Endothelial cell of umbilical vein (primary cell): ENCODE measurements around the gene SPAG5. TPM values are rescaled to one million over a fixed set of nuclear protein-coding genes. Genes with fewer than 3 reads are reported as not detected.

ENCODE experiments used
- BruUV-seq: library from RNA; stranded (reverse); fragments of 400-500 nt; replicated peaks from 2 replicates; lab custom pipeline; 2021; lab: Mats Ljungman, UMichigan
- CTCF ChIA-PET: fragments of 300-600, 350-600 bp; sonication (Branson Sonifier 250); formaldehyde crosslinking; loops from one replicate; lab custom pipeline; 2021; ENCODE audit warnings: antibody characterized with exemption, inconsistent platforms; lab: Charles Lee
- POLR2A ChIA-PET: fragments of 300-600, 350-600 bp; sonication (Branson Sonifier 250); formaldehyde crosslinking; loops from one replicate; lab custom pipeline; 2021; ENCODE audit warnings: antibody characterized with exemption, inconsistent platforms; lab: Charles Lee
- DNase-seq: peaks from one replicate; pipeline ENCODE4 v3.0.0-alpha.2; 2011; ENCODE audit warnings: low read depth, low spot score
- FAIRE-seq: peaks from 2 replicates; lab custom pipeline; 2011; peaks lifted over from hg19 to GRCh38; lab: Jason Lieb, UNC
- H2AFZ ChIP-seq: 2 replicates; pipeline ENCODE4 v1.6.0; 2012; ENCODE audit warnings: low read depth, low read length, control low read depth, inconsistent platforms
- H3K27ac ChIP-seq: 2 replicates; pipeline ENCODE4 v1.5.1; 2011; ENCODE audit warnings: low read depth, mild to moderate bottlenecking, control low read depth, low read length, moderate library complexity; ENCODE audit not compliant: insufficient read depth
- H3K27me3 ChIP-seq, 2 experiments: 2 replicates each; pipeline versions ENCODE4 v1.6.0 to v1.6.1; 2011; ENCODE audit warnings: low read length in 2 of 2, mixed read lengths in 1 of 2; ENCODE audit not compliant: control insufficient read depth in 2 of 2, insufficient read depth in 2 of 2
- H3K36me3 ChIP-seq, 2 experiments: 2 replicates in 1 of 2; 3 replicates in 1 of 2; pipeline ENCODE4 v1.5.1; 2011; ENCODE audit warnings: low read length in 2 of 2, mild to moderate bottlenecking in 1 of 2, moderate library complexity in 1 of 2; ENCODE audit not compliant: control insufficient read depth in 2 of 2, insufficient read depth in 2 of 2; ENCODE audit errors: extremely low read depth in 1 of 2
- H3K4me1 ChIP-seq: 3 replicates; pipeline ENCODE4 v1.5.1; 2011; ENCODE audit warnings: mild to moderate bottlenecking, low read length; ENCODE audit not compliant: control insufficient read depth, insufficient read depth; ENCODE audit errors: extremely low read depth
- H3K4me2 ChIP-seq: 2 replicates; pipeline ENCODE4 v1.6.1; 2011; ENCODE audit warnings: low read length, control low read depth, mixed read lengths; ENCODE audit not compliant: insufficient read depth
- H3K4me3 ChIP-seq, 3 experiments: fragments of 200-600 bp in 1 of 3; sonication (generic), shearing (Covaris generic) in 1 of 3; replicated peaks in 1 of 3; 2 replicates each; pipeline ENCODE4 v1.5.1; 2011 to 2016; ENCODE audit warnings: control low read depth in 3 of 3, low read length in 3 of 3, mild to moderate bottlenecking in 2 of 3, inconsistent platforms in 1 of 3, low read depth in 1 of 3, moderate library complexity in 1 of 3; ENCODE audit not compliant: insufficient read depth in 1 of 3
- H3K79me2 ChIP-seq: 2 replicates; pipeline ENCODE4 v1.6.0; 2012; ENCODE audit warnings: low read length, inconsistent platforms; ENCODE audit not compliant: control insufficient read depth, insufficient read depth
- H3K9ac ChIP-seq: replicated peaks from 2 replicates; pipeline ENCODE3; 2011; ENCODE audit warnings: low read length, control low read depth; ENCODE audit not compliant: insufficient read depth; ENCODE audit errors: extremely low read depth
- H3K9me1 ChIP-seq: replicated peaks from 3 replicates; pipeline ENCODE4 v1.6.0; 2011; ENCODE audit warnings: mild to moderate bottlenecking, low read length; ENCODE audit not compliant: control insufficient read depth, insufficient read depth; ENCODE audit errors: extremely low read depth
- H3K9me3 ChIP-seq: replicated peaks from 2 replicates; pipeline ENCODE4 v1.5.1; 2012; ENCODE audit warnings: low read length, inconsistent platforms; ENCODE audit not compliant: control insufficient read depth, insufficient read depth
- H4K20me1 ChIP-seq: replicated peaks from 2 replicates; pipeline ENCODE3; 2011; ENCODE audit warnings: mild to moderate bottlenecking, low read length; ENCODE audit not compliant: control insufficient read depth, insufficient read depth; ENCODE audit errors: extremely low read depth
- EZH2 ChIP-seq: IDR thresholded peaks from 2 replicates; pipeline ENCODE4 v1.6.1; 2012; ENCODE audit warnings: borderline replicate concordance, low read depth, mild to moderate bottlenecking, moderate library complexity, low read length, inconsistent platforms; ENCODE audit not compliant: severe bottlenecking
- FOS ChIP-seq: IDR thresholded peaks from 2 replicates; pipeline ENCODE4 v1.6.1; 2011; ENCODE audit warnings: mild to moderate bottlenecking, low read length, moderate library complexity, borderline replicate concordance; ENCODE audit not compliant: insufficient read depth
- GATA2 ChIP-seq: IDR thresholded peaks from 2 replicates; pipeline ENCODE4 v1.7.0; 2011; ENCODE audit warnings: low read depth, mild to moderate bottlenecking, moderate library complexity, mixed read lengths, low read length; ENCODE audit not compliant: insufficient read length, insufficient read depth
- JUN ChIP-seq: IDR thresholded peaks from 2 replicates; pipeline ENCODE4 v1.6.1; 2011; ENCODE audit warnings: borderline replicate concordance, low read depth; ENCODE audit not compliant: insufficient read length, insufficient read depth
- MYC ChIP-seq: IDR thresholded peaks from one replicate; pipeline ENCODE4 v1.6.1; 2011; ENCODE audit warnings: mild to moderate bottlenecking, low read depth, low read length
- POLR2A ChIP-seq: IDR thresholded peaks from 2 replicates; pipeline ENCODE4 v1.6.1; 2012; ENCODE audit warnings: low read depth, mild to moderate bottlenecking, control low read depth, low read length
- POLR2AphosphoS5 ChIP-seq: IDR thresholded peaks from 2 replicates; pipeline ENCODE4 v1.6.1; 2012; ENCODE audit warnings: low read depth, mild to moderate bottlenecking, control low read depth, low read length, moderate library complexity; ENCODE audit not compliant: insufficient read depth
- dilution Hi-C: fragments of 300-500 bp; cut with MboI; formaldehyde crosslinking; loops from one replicate; pipeline ENCODE4 v1.15.0; 2019; ENCODE audit warnings: low sequenced_read_pairs; ENCODE audit not compliant: extremely low pct_ligation_motif_present
- intact Hi-C: fragments of 100-400 bp; cut with micrococcal nuclease; formaldehyde crosslinking; loops from one replicate; pipeline ENCODE4 v1.10.0; 2022
- polyA plus RNA-seq, 4 experiments: library from polyadenylated mRNA; depleted of rRNA in 3 of 4; stranded (reverse) in 3 of 4; unstranded in 1 of 4; fragments of >200 nt; gene quantifications; 2 replicates each; pipeline versions ENCODE4 v1.2.1 to v1.2.3, GENCODE V29; 2011 to 2012; ENCODE audit warnings: missing spikeins in 1 of 4
- total RNA-seq: library from RNA; stranded (reverse); gene quantifications from 2 replicates; pipeline ENCODE4 v1.2.3, GENCODE V29; 2021
- TF ChIP-seq, protein P1 (sequence below): IDR thresholded peaks from 2 replicates; pipeline ENCODE4 v1.6.1; 2011; ENCODE audit not compliant: insufficient read depth, insufficient read length
- TF ChIP-seq, protein P2 (sequence below), 2 donors: IDR thresholded peaks; 1 replicate in 1 of 2; 2 replicates in 1 of 2; pipeline ENCODE4 v1.5.1; 2011; ENCODE audit warnings: low read length in 2 of 2, mild to moderate bottlenecking in 2 of 2, moderate library complexity in 2 of 2, control low read depth in 1 of 2, inconsistent platforms in 1 of 2, low read depth in 1 of 2; ENCODE audit not compliant: insufficient read depth in 1 of 2; ENCODE audit errors: extremely low read depth in 1 of 2

SPAG5 gene
- total and polyA plus RNA-seq, 2 donors (not counting 3 experiments of a cell fraction or from before 2014, with no cell fraction given), result 31.7 to 85.4 TPM

DNA sequence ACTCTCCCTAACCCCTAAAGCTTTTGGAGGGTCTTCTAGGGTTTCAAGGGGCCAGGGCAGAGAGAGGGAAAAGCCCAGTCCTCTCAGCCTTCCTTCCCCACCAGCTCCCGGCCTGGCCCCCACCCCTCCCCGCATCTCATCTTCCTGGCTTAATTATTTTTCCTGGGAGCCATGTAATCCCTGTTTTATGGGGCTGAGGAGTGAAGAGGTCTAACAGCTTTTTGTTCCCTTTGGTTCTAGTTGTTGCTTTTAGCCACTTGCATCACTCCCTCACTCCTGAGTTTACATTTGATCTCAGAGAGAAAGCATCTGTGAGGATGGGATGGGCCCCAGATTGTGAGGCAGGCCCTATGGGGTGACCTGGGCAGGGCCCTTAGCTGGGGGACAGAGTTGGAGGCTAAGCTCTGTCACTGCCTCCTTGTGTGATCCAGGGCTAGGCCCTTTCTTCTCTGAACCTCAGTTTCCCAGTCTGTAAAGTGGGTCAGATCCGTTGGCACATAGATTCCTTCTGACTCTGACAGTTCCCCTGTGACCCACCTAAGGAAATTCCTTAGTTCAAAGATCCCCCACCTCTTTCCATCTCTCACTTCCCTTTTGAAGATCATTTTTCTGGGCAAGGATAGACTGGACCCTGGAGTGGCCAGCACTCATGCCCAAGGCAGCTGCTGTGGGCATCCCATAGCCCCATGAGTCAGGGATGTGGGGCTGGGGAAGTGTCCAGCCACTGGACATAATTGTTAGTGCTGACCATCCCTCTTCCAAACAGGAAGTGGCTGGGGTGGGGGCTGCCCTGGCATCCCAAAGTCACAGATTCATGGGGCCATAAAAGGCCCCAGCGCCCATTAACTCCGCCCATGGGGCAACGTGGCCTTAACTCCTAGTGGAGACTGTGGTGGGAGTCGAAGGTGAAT lies 66.5 kb downstream of the SPAG5 start:
- DNase-seq, result no peak
- Histone ChIP-seq H3K9me1 (no peaks in the 10 kb centered on the region), H3K4me1 (no peaks in the 10 kb centered on the region), H4K20me1 (no peaks in the 10 kb centered on the region), H3K4me2 (no peak overlapping the region), H3K27me3 (peaks cover 0 to 2% of the 10 kb centered on the region in 2 experiments), H3K36me3 (no peaks in the 10 kb centered on the region), H3K27ac (no peak overlapping the region), H3K4me3 (no peak overlapping the region), H3K9me3 (no peaks in the 10 kb centered on the region), H2AFZ (no peak overlapping the region), H3K9ac (no peak overlapping the region), H3K79me2 (no peaks in the 10 kb centered on the region)
- FAIRE-seq, result no peak
- BruUV-seq, result no TSS peak
- POLR2A ChIA-PET, result no interaction called here
- CTCF ChIA-PET, result no interaction called here
- no peak for TF ChIP-seq EZH2
- no peak for TF ChIP-seq GATA2
- TF ChIP-seq JUN, result no peak
- TF ChIP-seq, protein P1, sequence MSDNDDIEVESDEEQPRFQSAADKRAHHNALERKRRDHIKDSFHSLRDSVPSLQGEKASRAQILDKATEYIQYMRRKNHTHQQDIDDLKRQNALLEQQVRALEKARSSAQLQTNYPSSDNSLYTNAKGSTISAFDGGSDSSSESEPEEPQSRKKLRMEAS, result no peak
- TF ChIP-seq, protein P2, sequence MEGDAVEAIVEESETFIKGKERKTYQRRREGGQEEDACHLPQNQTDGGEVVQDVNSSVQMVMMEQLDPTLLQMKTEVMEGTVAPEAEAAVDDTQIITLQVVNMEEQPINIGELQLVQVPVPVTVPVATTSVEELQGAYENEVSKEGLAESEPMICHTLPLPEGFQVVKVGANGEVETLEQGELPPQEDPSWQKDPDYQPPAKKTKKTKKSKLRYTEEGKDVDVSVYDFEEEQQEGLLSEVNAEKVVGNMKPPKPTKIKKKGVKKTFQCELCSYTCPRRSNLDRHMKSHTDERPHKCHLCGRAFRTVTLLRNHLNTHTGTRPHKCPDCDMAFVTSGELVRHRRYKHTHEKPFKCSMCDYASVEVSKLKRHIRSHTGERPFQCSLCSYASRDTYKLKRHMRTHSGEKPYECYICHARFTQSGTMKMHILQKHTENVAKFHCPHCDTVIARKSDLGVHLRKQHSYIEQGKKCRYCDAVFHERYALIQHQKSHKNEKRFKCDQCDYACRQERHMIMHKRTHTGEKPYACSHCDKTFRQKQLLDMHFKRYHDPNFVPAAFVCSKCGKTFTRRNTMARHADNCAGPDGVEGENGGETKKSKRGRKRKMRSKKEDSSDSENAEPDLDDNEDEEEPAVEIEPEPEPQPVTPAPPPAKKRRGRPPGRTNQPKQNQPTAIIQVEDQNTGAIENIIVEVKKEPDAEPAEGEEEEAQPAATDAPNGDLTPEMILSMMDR (IDR thresholded peaks at IDR 0.05; ENCODE audit: extremely low read depth in 1 of 2, insufficient read depth in 1 of 2, low read depth in 1 of 2, low read length in 2 of 2), result no peak
- TF ChIP-seq POLR2A, result no peak
- TF ChIP-seq FOS, result no peak
- TF ChIP-seq POLR2AphosphoS5, result no peak
- TF ChIP-seq MYC, result no peak
- intact Hi-C loops, result no loop called here
- dilution Hi-C loops, result no loop called here
